HG02943 (cell line): ENCODE data around the gene MYL12A.
"Not testable (repeated sequence)": the region's sequence is repeated elsewhere in the genome, so short reads cannot be mapped to it uniquely, and the experiment has no call there.

Source experiments
- ATAC-seq: cut with Tn5 transposase; IDR thresholded peaks from one replicate; pipeline ENCODE4 v1.9.1; 2021; ENCODE audit warnings: mild to moderate bottlenecking, low read depth, moderate library complexity; ENCODE audit not compliant: unreplicated experiment

MYL12A gene

GRCh38 chr18:3247240-3248061 lies at the start of gene MYL12A:
Gene MYL12A, plus strand, starts transcription at chr18:3247801. Its CDS starts 5,447 bp downstream, at chr18:3253248.
- ATAC-seq: peak; percentile 77

DNA sequence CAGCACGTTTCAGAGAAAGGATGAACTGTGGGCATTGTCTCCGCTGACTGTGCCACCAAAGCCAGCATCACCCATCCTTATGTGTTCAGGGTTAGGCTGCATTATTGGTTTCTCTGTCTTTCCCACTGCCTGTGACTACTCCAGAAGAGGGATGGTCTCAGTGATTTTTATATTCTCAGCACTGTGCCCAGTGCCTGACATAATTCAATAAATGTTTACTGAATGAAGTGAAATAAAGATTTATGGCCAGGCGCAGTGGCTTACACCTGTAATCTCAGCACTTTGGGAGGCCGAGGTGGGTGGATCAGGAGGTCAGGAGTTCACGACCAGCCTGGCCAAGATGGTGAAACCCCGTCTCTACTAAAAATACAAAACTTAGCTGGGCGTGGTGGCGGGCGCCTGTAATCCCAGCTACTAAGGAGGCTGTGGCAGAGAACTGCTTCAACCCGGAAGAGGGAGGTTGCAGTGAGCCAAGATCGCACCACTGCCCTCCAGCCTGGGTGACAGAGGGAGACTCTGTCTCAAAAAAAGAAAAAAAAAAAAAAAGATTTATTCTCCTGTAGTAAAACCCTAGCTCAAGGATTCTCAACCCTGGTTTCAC lies 49.2 kb upstream of the MYL12A start:
- not testable (repeated sequence) for ATAC-seq

DNA sequence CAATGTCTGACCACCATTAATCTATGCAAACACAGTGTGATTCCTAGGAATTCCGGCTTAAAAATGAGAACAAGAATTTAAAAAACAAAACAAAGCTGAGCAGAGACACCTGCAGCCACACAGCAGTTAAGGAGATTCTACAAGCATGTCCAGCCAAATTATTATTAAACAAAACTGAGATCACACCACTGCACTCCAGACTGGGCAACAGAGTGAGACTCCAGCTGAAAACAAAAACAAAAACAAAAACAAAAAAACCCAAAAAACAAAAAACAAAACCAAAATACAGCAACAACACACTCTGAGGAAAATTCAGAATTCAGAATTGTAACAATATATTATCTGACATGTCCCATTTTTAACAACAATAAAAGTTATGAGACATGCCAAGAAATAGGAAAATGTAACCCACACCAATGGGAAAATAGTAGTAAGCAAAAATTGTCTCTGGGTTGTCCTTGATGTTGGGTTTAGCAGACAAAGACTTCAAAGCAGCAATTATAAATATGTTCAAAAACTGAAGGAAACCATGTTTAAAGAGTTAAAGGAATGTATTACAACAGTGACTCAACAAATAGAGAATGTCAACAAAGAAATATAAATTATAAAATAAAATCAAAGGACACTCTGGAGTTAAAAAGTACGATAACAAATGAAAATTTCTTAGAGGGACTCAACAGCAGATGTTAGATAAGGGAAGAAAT lies 47.5 kb upstream of the MYL12A start:
- no peak for ATAC-seq

DNA sequence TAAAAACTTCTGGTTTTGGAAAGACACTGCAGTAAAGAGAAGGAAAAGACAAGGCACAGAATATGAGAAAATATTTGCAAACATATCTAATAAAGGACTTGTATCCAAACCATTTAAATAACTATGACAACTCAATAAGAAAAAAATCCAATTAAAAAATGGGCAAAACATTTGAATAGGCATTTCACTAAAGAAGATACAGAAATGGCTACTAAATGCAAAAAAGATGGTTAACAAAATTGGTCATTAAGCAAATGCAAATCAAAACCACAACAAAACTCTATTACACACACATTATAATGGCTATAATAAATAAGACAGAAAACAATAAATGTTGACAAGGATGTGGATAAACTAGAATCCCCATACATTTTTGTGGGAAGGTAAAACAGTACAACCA lies 42.4 kb upstream of the MYL12A start:
- ATAC-seq: no peak

GRCh38 chr18:3207565-3207964 lies 40.0 kb upstream of the MYL12A start:
- no peak for ATAC-seq

DNA sequence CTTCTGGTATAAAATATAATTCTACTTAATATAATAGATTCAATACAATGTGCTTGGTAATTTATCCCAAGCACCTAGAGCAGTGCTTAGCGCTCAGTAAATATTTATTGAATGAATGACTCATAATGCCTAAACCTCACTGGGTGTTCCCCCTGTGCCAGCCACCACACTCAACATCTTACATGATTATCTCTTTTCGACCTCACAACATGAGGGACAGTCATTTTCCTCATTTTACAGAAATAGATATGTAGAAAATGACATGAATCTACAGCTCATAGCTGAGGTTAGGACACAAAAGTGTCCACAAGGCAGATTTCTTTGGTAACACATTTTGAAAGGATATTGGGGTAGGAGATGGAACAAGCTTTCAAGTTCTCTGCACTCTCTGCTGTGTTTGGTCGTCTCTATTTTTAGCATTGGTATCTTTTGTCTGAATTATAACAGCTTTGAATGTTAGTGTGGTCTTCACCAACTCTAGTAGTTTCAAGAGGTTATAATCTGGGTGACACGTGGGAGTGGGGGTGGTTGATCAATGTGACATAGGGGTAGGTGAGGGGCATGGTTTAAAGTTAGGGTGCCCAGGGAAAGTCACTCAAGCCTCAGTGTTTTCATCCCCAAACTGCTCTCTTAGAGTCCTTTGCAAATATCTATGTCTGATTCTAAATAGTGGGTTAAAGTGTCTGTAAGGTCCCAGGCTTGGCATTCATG lies 37.6 kb upstream of the MYL12A start:
- no peak for ATAC-seq

DNA sequence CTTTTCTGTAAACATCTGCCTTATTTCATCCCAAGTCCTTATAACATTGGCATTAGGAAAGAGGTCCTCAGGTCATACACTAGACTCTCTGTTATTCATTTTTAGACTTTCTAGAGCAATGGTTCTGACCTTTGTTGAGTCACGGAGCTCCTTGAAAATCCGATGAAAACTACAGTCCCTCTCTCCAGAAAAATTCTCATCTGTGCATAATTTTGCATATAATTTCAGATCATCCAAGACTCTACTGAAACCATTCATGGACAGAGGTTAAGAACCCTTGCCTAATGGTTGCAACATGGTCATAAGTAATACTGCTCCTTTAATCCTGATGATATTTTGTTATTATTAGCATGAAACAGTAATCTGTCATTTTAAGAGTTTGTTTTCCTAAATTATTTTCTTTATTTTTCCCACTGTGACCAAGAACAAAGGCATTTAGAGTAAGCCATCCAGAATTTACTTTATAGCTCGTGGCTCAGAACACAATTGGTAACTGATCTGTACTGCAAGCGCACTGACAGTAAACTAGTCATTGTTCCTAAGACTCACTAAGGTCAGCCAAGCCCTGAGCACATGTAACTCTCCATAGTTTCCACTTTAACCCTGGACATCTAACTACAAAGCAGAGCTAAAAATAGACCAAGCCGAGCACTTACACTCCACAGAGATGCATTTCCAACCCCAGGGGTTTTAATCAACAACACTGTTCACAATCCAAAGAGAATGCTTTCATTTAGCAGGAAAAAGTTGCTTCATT lies 36.2 kb upstream of the MYL12A start:
- no peak for ATAC-seq

GRCh38 chr18:3212657-3213056 lies 34.9 kb upstream of the MYL12A start:
- ATAC-seq: no peak

GRCh38 chr18:3213300-3214059 lies 34.1 kb upstream of the MYL12A start:
- ATAC-seq: no peak

GRCh38 chr18:3214855-3215637 lies 32.6 kb upstream of the MYL12A start:
- no peak for ATAC-seq

- no peak for ATAC-seq
Observed at GRCh38 chr18:3216987-3217386, 30.6 kb upstream of the MYL12A start.

DNA sequence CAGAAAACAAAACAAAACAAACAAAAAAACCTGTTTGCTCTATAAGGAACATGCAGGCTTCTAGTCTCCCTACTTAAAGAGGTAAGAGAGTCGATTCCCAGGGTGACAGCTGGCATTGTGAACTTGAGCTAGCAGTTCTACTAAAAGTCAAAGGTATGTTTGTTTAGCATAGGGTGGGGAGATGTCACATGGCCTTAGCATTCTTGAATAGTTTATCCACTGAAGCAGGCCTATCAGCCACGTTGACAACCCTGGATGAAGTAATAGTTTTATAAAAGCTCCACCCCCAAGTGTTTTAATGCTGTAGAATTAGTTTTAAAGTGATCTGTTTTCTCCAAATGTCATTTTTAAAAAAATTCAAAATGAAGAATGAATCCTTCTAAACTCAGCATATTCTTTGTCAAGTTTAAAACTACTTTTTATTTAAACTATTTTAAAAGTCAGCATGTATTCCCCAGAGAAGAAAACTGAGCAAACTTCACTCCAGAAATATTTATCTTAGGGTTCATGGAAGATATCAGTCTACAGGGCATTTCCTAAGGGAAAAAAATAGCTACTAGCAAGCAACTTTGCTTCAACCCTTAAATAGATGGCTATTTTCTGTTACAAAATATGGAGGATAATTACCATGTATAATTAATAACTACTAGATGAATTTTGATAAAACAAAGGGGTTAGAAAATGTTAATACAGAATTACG lies 29.5 kb upstream of the MYL12A start:
- no peak for ATAC-seq

GRCh38 chr18:3218819-3219218 lies 28.8 kb upstream of the MYL12A start:
- ATAC-seq: no peak

DNA sequence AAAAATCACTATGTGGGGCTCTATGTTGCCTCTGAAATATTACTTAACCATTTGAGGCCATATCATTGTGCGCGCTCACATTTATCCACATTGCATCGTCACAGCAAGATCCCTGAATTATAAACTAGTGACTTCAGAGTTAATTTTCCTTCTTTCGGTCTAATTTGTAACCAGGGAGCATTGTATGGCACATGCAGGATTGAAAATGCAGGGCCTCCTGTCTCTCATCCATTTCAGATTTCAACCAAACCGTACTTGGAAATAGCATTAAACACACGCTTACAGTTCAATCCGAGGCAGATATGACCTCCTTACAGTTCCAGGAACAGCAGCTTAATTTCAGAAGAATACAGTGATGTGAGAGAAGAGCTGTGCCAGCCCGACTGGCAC lies 28.4 kb upstream of the MYL12A start:
- no peak for ATAC-seq

GRCh38 chr18:3219631-3220335 lies 27.8 kb upstream of the MYL12A start, which contains the start of gene MYOM1:
Gene MYOM1, minus strand, starts transcription at chr18:3219968. Its CDS starts 4,745 bp downstream, at chr18:3215223.
- ATAC-seq: no peak

GRCh38 chr18:3220868-3221267 lies 26.7 kb upstream of the MYL12A start:
- ATAC-seq: not testable (repeated sequence)

DNA sequence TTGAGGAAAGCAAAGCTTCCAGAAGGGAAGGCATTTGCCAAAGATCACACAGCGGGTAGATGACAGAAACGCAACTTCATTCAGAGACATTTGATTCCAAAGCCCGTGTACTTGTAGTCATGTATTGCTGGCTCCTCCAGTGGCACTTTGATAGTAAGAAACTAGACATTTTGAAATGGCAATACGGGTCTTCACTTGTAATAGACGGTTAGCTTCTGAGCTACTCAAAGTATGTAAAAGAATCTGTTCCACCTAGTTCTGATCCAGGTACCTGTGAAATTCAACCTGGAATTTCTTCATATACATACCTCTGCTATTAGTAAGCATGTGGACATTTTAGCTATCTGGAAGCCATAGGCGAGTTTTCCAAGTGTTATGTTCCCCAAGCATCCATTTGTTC lies 26.1 kb upstream of the MYL12A start:
- no peak for ATAC-seq
